ENCODE data around the gene TRMT1. TPM values are rescaled to one million over a fixed set of nuclear protein-coding genes. Genes with fewer than 3 reads are reported as not detected.

TRMT1 gene
- total RNA-seq, 1 donor from 2014 or later = 54.2 TPM

DNA sequence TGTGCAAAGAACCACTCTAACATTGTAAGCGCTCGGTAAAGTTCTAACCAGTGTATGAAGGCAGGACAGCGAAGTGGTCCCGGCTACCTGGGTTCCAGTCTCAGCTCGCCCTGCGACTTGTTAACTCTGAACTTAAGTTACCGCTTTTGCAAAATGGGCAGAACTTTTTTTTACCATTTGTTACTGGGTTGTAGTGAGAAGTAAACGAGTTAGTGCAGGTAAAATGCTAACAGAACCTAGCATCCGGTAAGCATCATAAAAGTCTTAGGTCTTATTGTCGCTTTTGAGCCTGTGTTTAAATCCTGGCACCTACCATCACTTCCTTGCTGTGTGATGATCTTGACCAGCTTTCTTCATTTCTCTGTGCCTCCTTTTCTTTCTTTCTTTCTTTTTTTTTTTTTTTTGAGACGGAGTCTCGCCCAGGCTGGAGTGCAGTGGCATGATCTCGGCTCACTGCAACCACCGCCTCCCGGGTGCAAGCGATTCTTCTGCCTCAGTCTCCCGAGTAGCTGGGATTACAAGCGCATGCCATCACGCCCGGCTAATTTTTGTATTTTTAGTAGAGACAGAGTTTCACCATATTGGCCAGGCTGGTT, 734 bp upstream of the TRMT1 start:
- TF ChIP-seq, protein P1, sequence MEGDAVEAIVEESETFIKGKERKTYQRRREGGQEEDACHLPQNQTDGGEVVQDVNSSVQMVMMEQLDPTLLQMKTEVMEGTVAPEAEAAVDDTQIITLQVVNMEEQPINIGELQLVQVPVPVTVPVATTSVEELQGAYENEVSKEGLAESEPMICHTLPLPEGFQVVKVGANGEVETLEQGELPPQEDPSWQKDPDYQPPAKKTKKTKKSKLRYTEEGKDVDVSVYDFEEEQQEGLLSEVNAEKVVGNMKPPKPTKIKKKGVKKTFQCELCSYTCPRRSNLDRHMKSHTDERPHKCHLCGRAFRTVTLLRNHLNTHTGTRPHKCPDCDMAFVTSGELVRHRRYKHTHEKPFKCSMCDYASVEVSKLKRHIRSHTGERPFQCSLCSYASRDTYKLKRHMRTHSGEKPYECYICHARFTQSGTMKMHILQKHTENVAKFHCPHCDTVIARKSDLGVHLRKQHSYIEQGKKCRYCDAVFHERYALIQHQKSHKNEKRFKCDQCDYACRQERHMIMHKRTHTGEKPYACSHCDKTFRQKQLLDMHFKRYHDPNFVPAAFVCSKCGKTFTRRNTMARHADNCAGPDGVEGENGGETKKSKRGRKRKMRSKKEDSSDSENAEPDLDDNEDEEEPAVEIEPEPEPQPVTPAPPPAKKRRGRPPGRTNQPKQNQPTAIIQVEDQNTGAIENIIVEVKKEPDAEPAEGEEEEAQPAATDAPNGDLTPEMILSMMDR (IDR thresholded peaks at IDR 0.05; ENCODE audit: unreplicated experiment) = no peak
- DNase-seq (ENCODE audit: low spot score) = no peak
- Mint-ChIP-seq H3K36me3 (ENCODE audit: low read depth, unreplicated experiment) (peaks cover 11% of the 10 kb centered on the region), H3K4me3 (ENCODE audit: unreplicated experiment) (peak overlapping the region; percentile 99), H3K27ac (ENCODE audit: unreplicated experiment) (peak overlapping the region; percentile 92), H3K9me3 (ENCODE audit: unreplicated experiment) (no peaks in the 10 kb centered on the region), H3K27me3 (ENCODE audit: unreplicated experiment) (peaks cover 10% of the 10 kb centered on the region), H3K4me1 (ENCODE audit: unreplicated experiment) (peaks cover 36% of the 10 kb centered on the region)

DNA sequence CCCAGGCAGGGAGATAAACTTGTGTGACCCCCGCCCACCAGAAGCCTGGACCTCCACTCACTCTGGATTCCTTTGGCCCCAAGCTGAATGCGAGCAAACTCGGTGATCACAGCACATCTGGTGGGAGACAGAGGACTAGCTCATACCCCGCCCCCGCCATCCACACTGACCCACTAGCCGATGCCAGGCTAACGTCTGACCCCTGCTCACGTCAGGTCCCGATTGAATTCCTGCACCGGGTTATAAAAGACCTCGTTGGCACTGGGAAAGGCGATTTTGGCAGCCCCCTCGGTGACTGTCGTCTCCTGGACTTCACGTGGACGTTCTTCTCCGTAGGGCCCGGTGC, 631 bp downstream of the TRMT1 start:
- peak overlapping the region; percentile 98 for H3K4me3 Mint-ChIP-seq (ENCODE audit: unreplicated experiment)
- peaks cover 9% of the 10 kb centered on the region for H3K36me3 Mint-ChIP-seq (ENCODE audit: low read depth, unreplicated experiment)
- TF ChIP-seq, protein P1 (IDR thresholded peaks at IDR 0.05; ENCODE audit: unreplicated experiment) = no peak
- DNase-seq (ENCODE audit: low spot score) = no peak
- peaks cover 12% of the 10 kb centered on the region for H3K27me3 Mint-ChIP-seq (ENCODE audit: unreplicated experiment)
- H3K9me3 Mint-ChIP-seq (ENCODE audit: unreplicated experiment) = no peaks in the 10 kb centered on the region
- H3K4me1 Mint-ChIP-seq (ENCODE audit: unreplicated experiment) = peaks cover 29% of the 10 kb centered on the region
- H3K27ac Mint-ChIP-seq (ENCODE audit: unreplicated experiment) = peak overlapping the region; percentile 70

DNA sequence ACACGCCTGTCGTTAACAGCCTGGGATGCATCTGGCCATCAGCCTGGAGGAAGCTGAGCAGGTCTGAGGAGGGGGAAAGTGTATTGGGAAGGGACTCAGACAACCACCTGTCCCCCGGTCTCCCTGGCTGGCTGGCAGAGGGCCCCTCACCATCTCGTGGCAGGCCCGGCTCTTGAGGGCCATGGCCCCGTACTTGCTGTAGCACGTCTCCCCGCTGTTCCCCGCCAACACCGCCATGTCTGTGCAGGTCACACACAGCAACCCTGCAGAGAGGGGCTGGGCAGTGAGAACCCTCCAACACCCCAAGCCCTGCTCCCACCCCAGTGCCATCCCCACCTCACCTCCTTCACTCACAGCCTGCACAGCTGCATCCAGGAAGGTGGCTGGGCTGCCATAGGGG, 4.0 kb downstream of the TRMT1 start:
- Mint-ChIP-seq H3K36me3 (ENCODE audit: low read depth, unreplicated experiment) (peaks cover 7% of the 10 kb centered on the region), H3K27ac (ENCODE audit: unreplicated experiment) (no peak overlapping the region), H3K27me3 (ENCODE audit: unreplicated experiment) (peaks cover 6% of the 10 kb centered on the region), H3K9me3 (ENCODE audit: unreplicated experiment) (no peaks in the 10 kb centered on the region), H3K4me3 (ENCODE audit: unreplicated experiment) (no peak overlapping the region), H3K4me1 (ENCODE audit: unreplicated experiment) (peaks cover 16% of the 10 kb centered on the region)
- TF ChIP-seq, protein P1 (IDR thresholded peaks at IDR 0.05; ENCODE audit: unreplicated experiment) = no peak
- DNase-seq (ENCODE audit: low spot score) = no peak

GRCh38 chr19:13110099-13110610, 6.4 kb downstream of the TRMT1 start:
- H3K36me3 Mint-ChIP-seq (ENCODE audit: low read depth, unreplicated experiment) = no peaks in the 10 kb centered on the region
- H3K4me1 Mint-ChIP-seq (ENCODE audit: unreplicated experiment) = no peaks in the 10 kb centered on the region
- H3K4me3 Mint-ChIP-seq (ENCODE audit: unreplicated experiment) = no peak overlapping the region
- no peak for DNase-seq (ENCODE audit: low spot score)
- TF ChIP-seq, protein P1 (IDR thresholded peaks at IDR 0.05; ENCODE audit: unreplicated experiment) = no peak
- no peaks in the 10 kb centered on the region for H3K9me3 Mint-ChIP-seq (ENCODE audit: unreplicated experiment)
- peaks cover 5% of the 10 kb centered on the region for H3K27me3 Mint-ChIP-seq (ENCODE audit: unreplicated experiment)
- no peak overlapping the region for H3K27ac Mint-ChIP-seq (ENCODE audit: unreplicated experiment)

GRCh38 chr19:13109361-13110098, 7.0 kb downstream of the TRMT1 start:
- no peak for DNase-seq (ENCODE audit: low spot score)
- Mint-ChIP-seq H3K27me3 (ENCODE audit: unreplicated experiment) (peaks cover 5% of the 10 kb centered on the region), H3K36me3 (ENCODE audit: low read depth, unreplicated experiment) (no peaks in the 10 kb centered on the region), H3K27ac (ENCODE audit: unreplicated experiment) (no peak overlapping the region), H3K4me1 (ENCODE audit: unreplicated experiment) (peaks cover 2% of the 10 kb centered on the region), H3K4me3 (ENCODE audit: unreplicated experiment) (no peak overlapping the region), H3K9me3 (ENCODE audit: unreplicated experiment) (no peaks in the 10 kb centered on the region)
- TF ChIP-seq, protein P1 (IDR thresholded peaks at IDR 0.05; ENCODE audit: unreplicated experiment) = no peak

Measured in endothelial cell (in vitro differentiated cells).